PC-3 (cell line): ENCODE data around the gene LAMA3. TPM values are rescaled to one million over a fixed set of nuclear protein-coding genes. Genes with fewer than 3 reads are reported as not detected.
A peak's percentile ranks its signal among the peaks of the same experiment; 100 is the strongest.

ENCODE experiments used
- ATAC-seq: fragments of 200-7000 bp; cut with Tn5 transposase; 2 replicates; pipeline ENCODE4 v1.9.1; 2020; ENCODE audit warnings: mild to moderate bottlenecking, moderate library complexity
- BruUV-seq: library from RNA; stranded (reverse); fragments of 400-500 nt; replicated peaks from 2 replicates; lab custom pipeline; 2021; lab: Mats Ljungman, UMichigan
- CTCF ChIA-PET: fragments of 300-600 bp; sonication (Branson Sonifier 250); formaldehyde crosslinking; loops from one replicate; lab custom pipeline; 2022; ENCODE audit warnings: antibody characterized with exemption; lab: Charles Lee
- POLR2A ChIA-PET: fragments of 300-600 bp; sonication (Branson Sonifier 250); formaldehyde crosslinking; loops from one replicate; lab custom pipeline; 2022; ENCODE audit warnings: antibody characterized with exemption; ENCODE audit not compliant: unreplicated experiment; lab: Charles Lee
- DNase-seq: peaks from one replicate; pipeline ENCODE4 v3.0.0-alpha.2; 2015
- H2AFZ ChIP-seq: fragments of 300-600 bp; sonication (generic); 2 replicates; pipeline ENCODE4 v1.6.0; 2016; ENCODE audit warnings: antibody characterized with exemption, low read length
- H3F3A ChIP-seq: fragments of 300-600 bp; sonication (generic); one replicate; pipeline ENCODE4 v1.6.0; 2017; ENCODE audit warnings: antibody characterized with exemption, low read length, control low read depth, mild to moderate bottlenecking; ENCODE audit not compliant: unreplicated experiment
- H3K27ac ChIP-seq: fragments of 300-600 bp; sonication (generic); 2 replicates; pipeline ENCODE4 v1.5.1; 2016; ENCODE audit warnings: mild to moderate bottlenecking, low read length
- H3K27me3 ChIP-seq: fragments of 300-600 bp; sonication (generic); 2 replicates; pipeline ENCODE4 v1.6.1; 2016; ENCODE audit warnings: low read length, mixed read lengths
- H3K36me3 ChIP-seq: fragments of 300-600 bp; sonication (generic); 2 replicates; pipeline ENCODE4 v1.6.1; 2016; ENCODE audit warnings: low read depth, mixed run types, low read length, mixed read lengths
- H3K4me1 ChIP-seq: fragments of 300-600 bp; sonication (generic); 2 replicates; pipeline ENCODE4 v1.5.1; 2016; ENCODE audit warnings: low read length; ENCODE audit not compliant: insufficient read depth
- H3K4me2 ChIP-seq: fragments of 300-600 bp; sonication (generic); 2 replicates; pipeline ENCODE4 v1.6.0; 2016; ENCODE audit warnings: low read length
- H3K4me3 ChIP-seq: fragments of 300-600 bp; sonication (generic); 2 replicates; pipeline ENCODE4 v1.5.1; 2016; ENCODE audit warnings: mild to moderate bottlenecking, low read length, mixed read lengths
- H3K79me2 ChIP-seq: fragments of 300-600 bp; sonication (generic); 2 replicates; pipeline ENCODE4 v1.6.1; 2017; ENCODE audit warnings: low read length, mixed read lengths
- H3K9ac ChIP-seq: fragments of 300-600 bp; sonication (generic); 2 replicates; pipeline ENCODE4 v1.6.0; 2016; ENCODE audit warnings: mild to moderate bottlenecking, low read length
- H3K9me2 ChIP-seq: fragments of 300-600 bp; sonication (generic); replicated peaks from 2 replicates; pipeline ENCODE4 v1.6.1; 2016; ENCODE audit warnings: mixed run types, low read length, mixed read lengths
- H3K9me3 ChIP-seq: fragments of 300-600 bp; sonication (generic); 2 replicates; pipeline ENCODE4 v1.6.1; 2016; ENCODE audit warnings: low read length, mixed read lengths
- H4K20me1 ChIP-seq: fragments of 300-600 bp; sonication (generic); 2 replicates; pipeline ENCODE4 v1.6.1; 2016; ENCODE audit warnings: low read length, mixed read lengths
- EZH2 ChIP-seq: fragments of 300-600 bp; sonication (generic); IDR thresholded peaks from one replicate; pipeline ENCODE4 v1.6.1; 2017; ENCODE audit warnings: antibody characterized with exemption, mild to moderate bottlenecking, low read length; ENCODE audit not compliant: unreplicated experiment
- EZH2phosphoT487 ChIP-seq: fragments of 300-600 bp; sonication (generic); IDR thresholded peaks from 2 replicates; pipeline ENCODE4 v1.6.1; 2018; ENCODE audit warnings: mild to moderate bottlenecking, antibody characterized with exemption, low read length, borderline replicate concordance
- intact Hi-C: fragments of 100-400 bp; cut with micrococcal nuclease; formaldehyde crosslinking; loops from 2 replicates; pipeline ENCODE4 v1.9.0; 2023
- total RNA-seq: library from RNA; depleted of rRNA; stranded (reverse); fragments of >200 nt; gene quantifications from 2 replicates; pipeline ENCODE4 v1.2.3, GENCODE V29; 2014
- TF ChIP-seq, protein P1 (sequence below): fragments of 300-600 bp; sonication (generic); conservative IDR thresholded peaks from 2 replicates; pipeline ENCODE4 v1.5.1; 2017; ENCODE audit warnings: antibody characterized with exemption, low read depth, mild to moderate bottlenecking, low read length

Gene LAMA3
- total RNA-seq, 1 experiment from 2014 or later: 224 TPM

DNA sequence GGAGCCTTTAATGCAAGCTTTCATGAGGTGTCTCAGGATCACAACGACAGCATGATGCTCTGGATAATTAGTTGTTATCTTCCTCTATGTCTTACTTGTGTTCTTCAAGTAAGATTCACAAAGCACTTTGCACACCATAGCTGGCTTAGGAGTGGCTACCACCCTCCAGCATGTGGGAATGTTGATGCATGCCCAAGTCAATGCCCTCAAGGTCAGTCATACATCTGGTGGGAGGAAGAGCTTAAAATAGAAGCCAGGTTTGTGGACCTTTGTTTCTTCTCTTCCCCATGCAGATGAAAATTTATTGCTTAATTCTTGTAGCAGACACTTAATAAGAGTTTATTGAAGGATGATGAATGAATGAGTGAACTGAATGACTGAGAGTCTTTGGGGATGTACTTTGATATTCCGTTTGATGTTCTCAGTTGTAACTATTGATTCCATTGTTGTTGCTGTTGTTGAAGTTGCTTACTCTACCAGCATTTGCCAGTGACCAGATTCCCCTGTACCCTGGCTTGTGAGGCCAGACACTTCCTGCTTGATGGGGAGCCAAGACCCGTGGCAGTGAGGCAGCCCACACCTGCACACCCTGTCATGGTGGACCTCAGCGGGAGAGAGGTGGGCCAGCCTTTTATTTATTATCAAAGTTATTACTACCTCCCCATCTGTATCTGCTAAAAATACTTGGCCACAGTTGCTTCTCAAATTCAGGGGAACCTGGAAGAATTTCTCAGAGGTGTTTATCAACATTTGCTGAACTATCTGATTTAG is 137.8 kb downstream of the LAMA3 start:
- no TSS peak for BruUV-seq
- peaks cover 75% of the 10 kb centered on the region for H3K36me3 ChIP-seq
- H4K20me1 ChIP-seq: no peaks in the 10 kb centered on the region
- no peaks in the 10 kb centered on the region for H3F3A ChIP-seq
- ATAC-seq: no peak
- no peak overlapping the region for H3K4me2 ChIP-seq
- CTCF ChIA-PET: no interaction called here
- intact Hi-C loops: no loop called here
- peak overlapping the region; percentile 79 for H3K27ac ChIP-seq
- H3K9ac ChIP-seq: no peak overlapping the region
- POLR2A ChIA-PET: interaction anchor here (0.6 kb wide), 1 partner anchor 17 kb away, joined by 3 read pairs; no protein-coding TSS in a partner anchor
- DNase-seq: no peak
- no peaks in the 10 kb centered on the region for H3K79me2 ChIP-seq
- no peak overlapping the region for H3K4me3 ChIP-seq
- H3K9me3 ChIP-seq: no peaks in the 10 kb centered on the region
- no peaks in the 10 kb centered on the region for H3K27me3 ChIP-seq
- TF ChIP-seq EZH2 (no peak), EZH2phosphoT487 (no peak)
- TF ChIP-seq, protein P1, sequence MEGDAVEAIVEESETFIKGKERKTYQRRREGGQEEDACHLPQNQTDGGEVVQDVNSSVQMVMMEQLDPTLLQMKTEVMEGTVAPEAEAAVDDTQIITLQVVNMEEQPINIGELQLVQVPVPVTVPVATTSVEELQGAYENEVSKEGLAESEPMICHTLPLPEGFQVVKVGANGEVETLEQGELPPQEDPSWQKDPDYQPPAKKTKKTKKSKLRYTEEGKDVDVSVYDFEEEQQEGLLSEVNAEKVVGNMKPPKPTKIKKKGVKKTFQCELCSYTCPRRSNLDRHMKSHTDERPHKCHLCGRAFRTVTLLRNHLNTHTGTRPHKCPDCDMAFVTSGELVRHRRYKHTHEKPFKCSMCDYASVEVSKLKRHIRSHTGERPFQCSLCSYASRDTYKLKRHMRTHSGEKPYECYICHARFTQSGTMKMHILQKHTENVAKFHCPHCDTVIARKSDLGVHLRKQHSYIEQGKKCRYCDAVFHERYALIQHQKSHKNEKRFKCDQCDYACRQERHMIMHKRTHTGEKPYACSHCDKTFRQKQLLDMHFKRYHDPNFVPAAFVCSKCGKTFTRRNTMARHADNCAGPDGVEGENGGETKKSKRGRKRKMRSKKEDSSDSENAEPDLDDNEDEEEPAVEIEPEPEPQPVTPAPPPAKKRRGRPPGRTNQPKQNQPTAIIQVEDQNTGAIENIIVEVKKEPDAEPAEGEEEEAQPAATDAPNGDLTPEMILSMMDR: no peak
- peaks cover 25% of the 10 kb centered on the region for H3K4me1 ChIP-seq
- no peaks in the 10 kb centered on the region for H3K9me2 ChIP-seq
- H2AFZ ChIP-seq: no peak overlapping the region

DNA sequence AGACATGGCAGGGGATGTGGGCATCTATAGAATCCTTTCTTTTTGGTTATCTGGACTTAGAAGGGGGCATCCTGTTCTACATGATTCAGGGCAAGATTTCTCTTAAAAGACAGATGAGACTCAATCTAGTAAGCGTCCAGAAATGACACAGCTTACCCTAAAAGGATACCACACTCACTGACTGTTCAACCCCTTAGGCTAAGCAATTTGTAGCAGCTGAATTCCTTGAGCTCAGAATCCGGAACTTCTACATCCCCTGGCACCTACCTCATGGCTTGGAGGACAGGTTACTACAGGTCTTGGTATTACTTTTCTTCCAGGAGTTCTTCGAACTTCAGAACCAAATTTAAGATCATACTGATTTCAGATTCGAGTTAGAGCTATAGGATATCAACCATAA is 138.4 kb downstream of the LAMA3 start:
- Histone ChIP-seq H4K20me1 (no peaks in the 10 kb centered on the region), H3F3A (no peaks in the 10 kb centered on the region), H3K27me3 (no peaks in the 10 kb centered on the region), H3K79me2 (no peaks in the 10 kb centered on the region), H3K4me3 (no peak overlapping the region), H3K9me2 (no peaks in the 10 kb centered on the region), H3K9ac (peak overlapping the region; percentile 6; the same call in 1 of the 2 replicates), H3K9me3 (no peaks in the 10 kb centered on the region), H3K27ac (peak overlapping the region; percentile 79), H3K4me2 (no peak overlapping the region), H3K36me3 (peaks cover 73% of the 10 kb centered on the region), H3K4me1 (peaks cover 25% of the 10 kb centered on the region), H2AFZ (no peak overlapping the region)
- BruUV-seq: no TSS peak
- CTCF ChIA-PET: no interaction called here
- TF ChIP-seq EZH2 (no peak), EZH2phosphoT487 (no peak)
- TF ChIP-seq, protein P1: no peak
- ATAC-seq (peak; percentile 28; the same call in 1 of the 2 replicates), DNase-seq (peak; percentile 43)
- intact Hi-C loops: loop anchor here (1.0 to 2.0 kb wide), 2 partner anchors 22 to 43 kb away; no protein-coding TSS in a partner anchor
- POLR2A ChIA-PET: interaction anchor here (0.6 kb wide), 1 partner anchor 16 kb away, joined by 3 read pairs; no protein-coding TSS in a partner anchor
